ENCODE measurements around the gene ANGPT4.
"Not testable (repeated sequence)": the region's sequence is repeated elsewhere in the genome, so short reads cannot be mapped to it uniquely, and the experiment has no call there.

ANGPT4 gene

DNA sequence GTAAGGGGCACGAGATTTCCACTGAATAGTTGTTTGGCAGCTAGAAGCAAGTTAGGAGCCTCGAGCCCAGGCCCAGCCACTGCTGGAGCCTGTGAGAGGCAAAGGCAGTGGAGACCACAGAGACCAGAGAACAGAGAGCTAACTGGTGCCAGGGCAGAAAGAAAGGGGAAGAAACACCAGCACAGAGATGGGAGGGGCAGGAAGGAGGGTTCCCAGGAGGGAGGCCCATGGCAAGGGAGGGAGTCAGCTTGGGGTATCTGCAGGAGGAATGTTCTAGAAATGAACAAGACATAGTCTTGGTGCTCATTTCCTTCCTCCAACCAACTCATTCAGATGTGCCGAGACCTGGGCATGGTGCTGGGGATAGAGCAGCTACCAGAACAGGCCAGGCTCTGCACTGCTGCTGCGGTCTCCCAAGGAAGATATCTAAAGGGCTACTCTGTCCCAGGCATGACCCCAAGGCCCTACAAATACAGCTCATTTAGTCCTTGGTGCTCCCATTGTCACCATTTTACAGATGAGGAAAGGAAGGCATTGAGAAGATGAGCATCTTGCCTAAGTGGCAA is 10.7 kb downstream of the ANGPT4 start:
- peak; percentile 37 for DNase-seq

DNA sequence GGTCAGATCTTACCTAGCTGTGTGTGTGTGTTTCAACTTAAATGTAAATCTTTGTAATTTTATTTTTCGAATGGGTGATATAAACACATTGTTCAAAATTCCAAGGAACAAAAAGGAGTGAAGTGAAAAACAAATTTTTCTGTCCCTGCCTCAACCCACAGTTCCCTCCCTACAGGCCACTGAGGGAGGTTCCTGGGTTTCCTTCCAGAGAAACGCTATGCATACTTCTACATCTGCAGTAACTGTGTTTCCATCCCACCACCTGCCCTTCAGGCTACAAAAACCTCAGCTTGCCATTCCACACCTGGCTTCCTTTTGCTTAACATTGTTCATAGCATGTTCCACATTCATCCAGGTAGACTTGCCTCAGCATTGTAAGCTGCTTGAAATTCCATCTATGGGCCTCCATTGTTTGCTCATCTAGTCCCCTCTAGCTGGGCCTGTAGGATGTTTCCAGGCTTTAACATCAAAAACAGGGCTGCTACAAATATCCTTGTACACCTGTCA is 12.0 kb downstream of the ANGPT4 start:
- DNase-seq: no peak

DNA sequence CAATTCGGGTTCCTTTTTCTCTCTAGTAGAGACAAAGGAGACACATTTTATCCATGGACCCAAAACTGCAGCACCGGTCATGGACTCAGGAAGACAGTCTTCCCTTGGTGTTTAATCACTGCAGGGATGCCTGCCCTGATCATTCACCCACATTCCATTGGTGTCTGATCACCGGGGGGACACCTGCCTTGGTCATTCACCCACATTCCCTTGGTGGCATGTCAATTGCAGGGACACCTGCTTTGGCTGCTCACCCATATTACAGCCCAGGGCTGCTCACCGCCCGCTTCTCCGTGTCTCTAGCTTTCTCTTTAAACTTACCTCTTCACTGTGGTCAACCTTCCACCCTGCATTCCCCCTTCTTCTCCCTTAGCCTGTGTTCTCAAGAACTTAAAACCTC is 18.7 kb downstream of the ANGPT4 start:
- not testable (repeated sequence) for DNase-seq

DNA sequence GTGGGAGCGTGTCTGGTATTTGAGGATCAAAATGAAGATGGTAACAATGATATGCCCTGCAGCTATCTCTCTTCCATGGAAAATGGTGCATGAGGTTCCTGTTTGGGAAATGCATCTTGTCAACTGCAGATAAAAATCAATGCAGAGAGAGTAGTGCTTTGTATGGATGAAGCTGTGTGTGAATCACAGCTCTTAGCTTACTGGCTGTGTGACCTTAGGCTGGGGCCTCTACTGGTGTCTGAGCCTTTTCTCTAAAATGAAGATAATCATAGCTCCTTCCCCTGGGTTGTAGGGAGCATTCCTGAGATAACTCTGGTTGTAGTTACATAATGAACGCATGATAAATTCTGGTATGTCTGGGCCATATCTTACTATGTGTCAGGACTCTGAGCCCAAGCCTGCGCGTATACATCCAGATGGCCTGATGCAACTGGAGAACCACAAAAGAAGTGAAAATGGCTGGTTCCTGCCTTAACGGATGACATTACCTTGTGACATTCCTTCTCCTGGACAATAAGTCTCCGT is 19.6 kb downstream of the ANGPT4 start:
- DNase-seq: no peak

DNA sequence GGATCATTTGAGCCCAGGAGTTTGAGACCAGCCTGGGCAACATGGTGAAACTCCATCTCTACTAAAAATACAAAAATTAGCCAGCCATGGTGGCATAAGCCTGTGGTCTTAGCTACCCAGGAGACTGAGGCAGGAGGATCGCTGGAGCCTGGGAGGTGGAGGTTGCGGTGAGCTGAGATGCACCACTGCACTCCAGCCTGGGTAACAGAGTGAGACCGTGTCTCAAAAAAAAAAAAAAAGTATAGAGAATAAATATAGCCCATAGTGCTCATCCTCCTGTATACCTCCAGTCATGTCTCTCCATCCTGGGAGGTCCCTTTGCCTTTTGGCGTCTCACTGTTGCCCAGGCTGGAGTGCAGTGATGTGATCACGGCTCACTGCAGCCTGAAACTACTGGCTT is 23.8 kb downstream of the ANGPT4 start:
- not testable (repeated sequence) for DNase-seq

DNA sequence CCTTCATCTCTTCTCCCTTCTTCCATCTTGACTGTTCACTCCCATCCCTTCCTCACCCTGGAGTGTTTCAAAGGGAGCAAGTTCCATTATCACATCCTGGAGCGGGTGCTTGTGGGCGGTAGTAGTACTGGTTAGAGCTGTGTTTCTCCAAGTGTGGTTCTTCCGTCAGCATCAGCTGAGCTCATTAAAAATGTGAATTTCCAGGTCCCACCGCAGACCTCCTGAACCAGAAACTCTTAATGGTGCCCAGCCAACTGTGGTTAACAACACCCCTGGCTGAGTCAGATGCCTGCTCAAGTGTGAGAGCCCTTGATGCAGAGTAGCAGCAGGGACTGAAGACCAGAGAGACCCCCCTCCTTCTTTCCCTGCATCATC is 24.4 kb downstream of the ANGPT4 start:
- no peak for DNase-seq

DNA sequence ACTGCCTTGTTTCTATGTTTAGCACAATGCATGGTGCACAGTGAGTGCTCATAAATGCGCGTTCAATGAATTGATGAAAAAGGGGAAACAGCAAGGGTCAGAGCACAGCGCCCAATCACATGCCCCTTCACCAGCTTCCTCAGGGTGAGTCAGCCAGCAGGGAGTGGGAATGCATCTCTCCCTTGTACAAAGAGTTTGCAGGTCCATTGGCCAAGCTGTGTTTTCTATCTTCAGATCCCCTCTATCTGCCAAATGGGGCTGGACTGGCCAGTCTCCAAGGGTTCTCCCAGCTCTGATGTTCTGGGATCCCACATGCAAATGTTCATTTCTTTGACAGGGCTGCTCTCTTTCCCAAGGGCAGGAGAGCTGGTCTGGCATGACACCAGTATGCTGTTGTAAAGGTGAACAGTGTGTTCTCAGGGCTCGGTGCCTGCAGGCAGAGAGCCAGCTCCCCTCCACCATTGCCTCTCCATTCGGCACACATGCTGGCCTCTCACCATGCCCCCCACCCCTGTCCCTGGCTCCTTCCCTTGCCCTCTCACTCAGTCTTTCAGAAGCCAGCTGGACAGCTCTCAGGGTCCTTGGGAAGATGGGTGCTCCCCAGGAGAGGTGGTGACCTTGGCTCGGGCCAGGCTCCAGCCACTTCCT is 25.0 kb downstream of the ANGPT4 start:
- peak; percentile 51 for DNase-seq

DNA sequence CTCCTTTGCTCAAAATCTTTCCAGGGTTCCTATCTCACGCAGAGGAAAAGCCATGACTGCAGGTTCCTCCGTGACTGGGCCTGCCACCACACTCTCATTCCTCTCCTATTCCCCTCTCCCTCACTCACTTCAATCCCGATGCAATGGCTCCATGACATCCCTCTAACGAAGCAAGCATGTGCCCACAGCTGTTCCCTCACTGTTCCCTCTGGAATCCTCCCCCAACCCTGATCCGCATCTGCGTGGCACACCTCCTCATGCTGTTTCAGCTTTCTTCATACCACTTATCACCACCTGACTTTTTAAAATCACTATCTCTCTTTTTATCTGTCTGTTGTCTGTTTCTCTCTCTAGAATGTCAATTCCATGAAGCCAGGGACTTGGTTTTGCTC is 25.5 kb downstream of the ANGPT4 start:
- DNase-seq: no peak

DNA sequence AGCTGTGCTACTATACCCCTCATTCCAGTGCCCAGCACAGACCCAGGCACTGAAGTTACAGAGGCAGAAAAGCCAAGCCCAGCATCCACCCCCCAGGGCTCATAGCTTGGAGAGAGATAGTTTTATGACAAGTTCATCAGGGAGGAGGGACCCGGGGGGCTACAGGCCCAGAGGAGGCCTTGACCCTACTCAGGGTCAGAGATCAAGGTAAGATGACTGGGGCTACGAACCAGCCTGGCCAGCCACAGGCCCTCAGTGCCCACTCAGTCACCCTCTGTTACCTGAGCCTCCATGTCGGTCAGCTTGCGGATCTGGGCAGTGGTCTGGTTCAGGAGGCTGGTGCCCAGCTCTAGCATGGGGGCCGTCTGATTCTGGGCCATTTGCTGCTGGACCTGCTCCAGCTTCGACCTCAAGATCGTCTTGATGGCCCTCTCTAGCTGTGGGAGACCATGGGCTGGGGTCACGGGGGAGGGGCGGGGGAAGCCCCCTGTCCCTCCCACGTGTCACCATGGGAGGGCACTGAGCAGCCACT is 26.1 kb downstream of the ANGPT4 start:
- no peak for DNase-seq

DNA sequence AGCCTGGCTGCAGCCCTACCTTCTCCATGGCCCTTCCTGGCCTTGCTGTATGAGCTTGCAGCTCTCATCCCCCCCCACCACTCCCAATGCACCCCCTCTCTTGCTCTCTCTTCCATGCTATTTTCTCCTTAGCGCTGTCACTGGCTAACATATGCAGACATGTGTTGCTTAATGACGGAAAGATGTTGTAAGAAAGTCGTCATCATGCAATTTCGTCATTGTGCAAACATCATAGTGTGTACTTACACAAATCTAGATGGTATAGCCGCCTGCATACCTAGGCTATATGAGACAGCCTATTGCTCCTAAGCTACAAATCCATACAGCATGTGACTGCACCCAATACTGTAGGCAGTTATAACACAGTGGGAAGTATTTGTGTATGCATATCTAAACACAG is 27.0 kb downstream of the ANGPT4 start:
- DNase-seq: peak; percentile 43

DNA sequence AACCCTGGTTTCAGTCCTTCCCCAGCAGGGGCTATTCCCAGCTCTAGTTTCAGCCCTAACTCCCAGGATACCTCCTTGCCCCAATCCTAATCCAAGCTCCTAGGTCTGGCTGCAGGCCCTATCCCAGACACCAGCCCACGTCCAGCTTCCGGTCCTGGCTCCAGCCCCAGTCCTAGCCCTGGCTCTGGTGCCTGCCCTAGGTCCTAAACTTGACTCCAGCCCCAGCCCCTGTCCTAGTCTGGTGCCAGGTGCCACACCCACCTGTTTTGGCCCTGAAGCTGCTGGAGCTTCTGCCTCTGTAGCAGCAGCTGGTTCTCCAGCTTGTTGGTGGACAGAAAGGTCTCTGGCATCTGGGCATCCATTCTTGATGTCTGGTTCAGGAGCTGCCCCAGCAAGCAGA is 28.1 kb downstream of the ANGPT4 start:
- DNase-seq: no peak

DNA sequence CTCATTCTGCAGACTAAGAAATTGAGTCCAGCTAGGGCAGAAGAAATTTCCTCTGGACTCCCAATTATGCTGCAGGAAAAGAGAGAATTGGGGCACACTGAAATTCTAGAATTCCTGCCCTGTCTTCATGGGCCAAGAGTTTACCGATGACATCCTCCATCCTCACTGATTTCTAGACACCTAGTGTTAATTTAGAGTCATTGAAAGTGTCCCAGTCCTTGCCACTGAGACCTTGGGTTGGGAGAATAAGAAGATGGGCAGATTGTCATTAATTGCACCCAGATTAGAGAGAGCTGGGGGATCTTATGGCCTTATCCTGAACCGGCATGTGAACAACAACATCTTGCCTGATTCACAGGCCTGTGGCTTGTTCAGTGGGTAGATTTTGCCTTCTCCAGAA is 29.0 kb downstream of the ANGPT4 start:
- DNase-seq: no peak

DNA sequence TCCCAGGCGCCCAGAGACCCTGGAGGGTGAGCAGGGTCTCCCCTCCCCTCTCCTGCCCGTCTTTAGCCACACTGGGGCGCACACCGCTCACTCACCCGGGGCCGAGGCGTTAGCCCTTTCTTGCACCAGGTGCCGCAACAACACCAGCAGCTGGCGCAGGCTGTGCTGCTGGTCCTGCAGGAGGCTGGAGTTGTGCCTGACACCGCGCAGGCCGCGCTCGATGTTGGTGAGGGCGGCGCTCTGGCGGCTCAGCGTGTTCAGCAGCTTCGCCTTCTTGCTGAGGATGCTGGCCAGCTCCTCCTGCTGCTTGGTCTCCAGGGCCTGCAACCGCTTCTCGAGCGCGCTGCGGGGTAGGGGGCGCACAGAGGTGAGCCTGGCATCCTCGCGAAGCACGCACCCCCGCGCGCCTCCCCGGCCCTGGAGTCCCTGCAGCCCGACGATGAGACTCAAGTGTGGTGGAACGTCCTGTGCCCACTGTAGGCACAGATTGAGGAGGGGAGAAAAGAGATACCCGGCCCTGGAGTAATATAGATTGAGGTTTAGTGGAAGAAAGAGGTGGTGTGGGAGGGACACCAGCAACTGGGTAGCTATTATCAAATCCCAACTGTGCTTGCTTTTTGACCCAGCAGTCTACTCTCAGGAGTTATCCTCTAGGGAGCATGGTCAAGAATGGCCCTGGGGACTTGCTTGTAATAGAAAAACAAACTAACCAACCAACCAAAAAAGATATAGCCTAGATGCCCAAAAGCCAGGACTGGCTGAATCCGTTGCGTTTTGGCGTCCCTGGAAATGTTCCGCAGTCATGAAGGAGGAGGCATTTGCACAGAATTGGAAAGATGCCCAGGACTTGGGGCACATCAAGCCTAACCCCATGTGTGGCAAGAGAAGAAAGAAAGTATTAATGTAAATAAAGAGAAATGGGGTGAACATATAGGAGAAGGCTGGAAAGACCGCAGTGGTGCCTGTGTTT is 30.9 kb downstream of the ANGPT4 start:
- no peak for DNase-seq

DNA sequence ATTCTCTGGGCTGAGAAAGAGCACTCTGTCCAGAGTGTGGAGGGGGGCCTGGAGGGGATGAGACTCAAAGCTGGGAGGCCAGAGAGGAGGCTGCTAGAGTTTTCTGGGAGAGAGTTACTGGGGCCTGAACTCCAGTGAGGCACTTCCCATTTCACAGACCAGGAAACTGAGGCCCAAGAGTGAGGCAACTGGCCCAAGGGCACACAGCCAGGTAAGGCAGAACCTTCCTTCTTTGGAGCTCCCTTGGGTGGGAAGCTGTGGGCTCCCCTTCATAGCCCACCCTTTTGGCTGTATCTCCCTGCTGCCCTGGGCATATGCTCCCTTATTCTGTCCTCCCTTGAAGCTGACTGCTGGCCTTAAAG is 34.4 kb downstream of the ANGPT4 start:
- no peak for DNase-seq

DNA sequence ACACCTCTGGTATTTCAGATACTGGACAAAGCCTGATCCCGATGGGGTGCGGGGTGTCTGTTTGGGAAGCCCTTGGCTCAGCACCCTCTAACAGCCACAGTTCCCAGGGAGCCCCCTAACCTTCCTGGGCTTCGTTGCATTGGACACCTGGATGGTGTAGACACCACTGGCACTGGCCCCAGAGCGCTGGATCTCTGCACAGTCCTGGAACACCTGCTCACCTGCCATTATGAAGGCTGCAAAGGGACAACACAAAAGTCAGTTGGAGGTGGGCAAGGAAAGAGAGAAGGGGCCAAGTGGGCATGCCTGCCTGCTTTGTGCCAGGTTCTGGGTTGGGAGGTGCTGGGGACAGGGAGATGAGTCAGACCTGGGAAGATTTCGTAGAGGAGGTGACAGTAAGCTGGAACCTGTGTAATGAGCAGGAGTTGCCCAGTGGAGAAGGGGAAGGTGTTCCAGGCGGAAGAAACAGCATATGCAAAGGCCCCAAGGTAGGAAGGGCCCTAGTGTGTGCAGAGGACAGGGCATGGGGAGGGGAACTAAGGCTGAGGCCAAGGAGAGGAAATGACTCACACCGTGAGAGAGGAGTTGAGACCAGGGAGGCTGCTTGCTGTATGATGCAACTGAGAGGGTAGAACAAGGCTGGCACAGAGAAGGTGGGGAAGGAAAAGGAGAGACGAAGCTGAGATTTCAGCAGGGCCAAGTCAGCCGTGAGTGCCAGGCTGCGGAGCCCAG is 34.9 kb downstream of the ANGPT4 start:
- DNase-seq: peak; percentile 78

DNA sequence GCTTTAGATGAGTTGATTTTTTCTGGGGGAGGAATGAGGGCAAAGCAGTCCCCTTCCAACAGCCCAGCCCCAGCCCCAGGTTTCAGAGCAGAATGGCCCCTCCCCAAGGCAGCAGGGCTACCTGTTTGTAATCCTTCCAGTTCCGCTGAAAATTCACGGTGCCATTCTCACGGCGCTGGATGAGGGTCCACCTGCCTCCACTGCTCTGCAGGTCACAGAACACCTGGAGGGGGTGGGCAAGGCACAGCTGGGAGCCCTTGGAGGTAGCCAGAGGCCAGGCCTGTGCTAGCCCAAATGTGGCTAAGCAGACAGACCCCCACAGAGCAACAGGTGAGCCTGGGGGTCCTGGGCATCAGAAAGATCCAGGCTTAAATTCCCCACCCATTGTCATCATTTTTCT is 36.5 kb downstream of the ANGPT4 start:
- no peak for DNase-seq

DNA sequence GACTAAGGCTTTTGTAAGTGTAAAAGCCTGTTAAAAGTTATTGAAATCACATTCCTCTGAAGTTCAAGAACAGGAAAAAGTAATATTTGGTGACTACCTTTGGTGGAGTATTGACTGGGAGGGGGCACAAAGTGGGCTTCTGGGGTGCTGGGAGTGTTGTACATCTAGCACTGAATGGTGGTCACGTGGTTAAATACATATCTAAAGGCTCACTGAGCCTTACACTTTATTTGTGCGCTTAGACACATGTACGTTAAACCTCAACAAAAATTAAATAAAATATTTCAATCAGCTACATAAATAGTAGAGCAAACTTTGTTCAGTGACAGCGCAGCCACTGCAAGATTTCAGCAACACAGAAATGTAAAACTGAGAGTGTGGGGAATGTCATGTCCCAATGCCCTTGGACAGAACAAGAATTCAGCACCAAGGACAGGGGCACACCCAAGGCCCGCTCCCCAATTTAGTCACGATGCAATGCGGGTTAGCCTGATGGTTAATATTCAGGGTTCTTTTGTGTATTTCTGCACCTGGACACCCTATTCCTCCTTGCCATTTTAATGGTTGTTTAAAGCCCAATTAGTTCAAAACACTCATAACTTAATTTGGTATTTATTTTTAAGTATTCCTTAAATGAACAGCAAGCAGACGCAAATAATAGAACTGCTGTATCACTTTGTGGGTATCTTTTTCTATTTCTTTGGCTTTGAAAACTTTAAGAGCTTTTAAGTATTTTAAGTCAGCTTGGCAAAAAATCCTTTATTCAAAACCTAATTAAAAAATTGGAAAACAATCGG is 37.4 kb downstream of the ANGPT4 start:
- DNase-seq: peak; percentile 16

DNA sequence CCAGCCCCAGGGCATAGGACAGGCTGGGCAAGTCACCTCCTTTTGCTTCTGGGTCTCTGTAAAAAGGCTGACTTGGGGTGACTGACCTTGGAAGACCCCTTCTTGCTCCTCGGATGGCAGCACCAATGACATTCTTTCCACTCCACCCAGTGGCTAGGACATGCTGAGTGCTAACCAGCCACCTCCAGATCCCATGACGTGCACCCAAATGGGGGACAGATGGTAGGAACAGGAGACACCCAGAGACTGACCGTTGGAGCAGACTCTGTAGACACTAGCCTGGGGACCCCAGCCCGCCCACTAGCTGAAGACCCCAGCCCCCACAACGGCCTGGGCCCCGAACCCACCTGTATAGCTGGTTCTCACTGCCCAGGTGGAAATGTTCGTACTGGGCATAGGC is 38.3 kb downstream of the ANGPT4 start:
- no peak for DNase-seq

DNA sequence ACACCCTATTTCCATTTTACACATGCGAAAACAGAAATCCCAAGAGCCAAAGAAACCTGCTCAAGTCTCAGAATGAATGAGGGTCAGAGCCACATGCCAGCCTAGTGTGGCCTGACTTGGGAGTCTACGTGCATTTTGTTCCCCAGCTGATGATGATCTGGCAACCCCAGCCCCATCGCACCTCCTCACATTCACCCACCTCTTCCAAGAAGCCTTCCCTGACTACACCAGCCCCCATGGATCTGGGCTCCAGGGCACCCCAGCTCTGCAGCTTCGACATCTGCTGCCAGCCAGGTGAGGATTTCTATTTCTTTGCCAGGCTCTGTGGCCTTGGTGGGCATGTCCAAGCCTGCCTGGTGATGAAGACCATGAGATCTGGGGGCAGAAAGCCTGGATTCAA is 41.0 kb downstream of the ANGPT4 start:
- DNase-seq: no peak

DNA sequence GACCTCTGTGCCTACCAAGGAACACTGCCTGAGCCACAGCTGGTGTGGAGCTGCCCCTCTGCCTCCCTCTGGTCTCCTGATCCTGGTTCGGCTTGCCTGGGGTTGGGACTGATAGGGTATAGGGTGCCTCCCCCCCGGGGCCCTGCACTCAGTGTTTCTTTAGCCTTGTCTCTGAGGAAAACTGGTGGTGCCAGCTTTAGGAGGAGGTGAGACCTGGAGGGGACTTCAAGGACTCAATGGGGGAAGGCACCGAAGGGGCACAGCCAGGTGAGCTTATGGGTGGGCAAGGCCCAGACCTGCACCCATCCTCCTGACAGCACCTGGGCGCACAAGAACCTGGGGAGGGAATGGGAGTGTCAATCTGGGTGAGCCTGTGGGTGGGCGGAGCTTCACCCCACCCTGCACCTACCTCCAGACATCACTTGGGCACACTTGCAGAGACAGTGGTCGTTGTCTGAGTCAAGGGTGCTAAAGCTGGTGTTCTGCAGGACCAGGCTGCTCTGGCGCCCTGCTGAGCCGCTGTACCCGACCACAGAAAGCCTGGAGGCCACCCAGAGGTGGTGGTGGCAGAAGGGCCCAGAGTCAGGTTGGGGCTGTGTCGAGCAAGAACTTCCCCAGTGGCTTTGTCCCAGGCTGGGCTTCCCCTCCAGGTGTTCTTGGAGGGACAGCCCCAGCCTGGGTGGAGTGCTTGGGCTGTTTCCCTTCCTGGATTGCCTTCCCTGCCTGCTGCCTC is 42.1 kb downstream of the ANGPT4 start:
- no peak for DNase-seq

DNA sequence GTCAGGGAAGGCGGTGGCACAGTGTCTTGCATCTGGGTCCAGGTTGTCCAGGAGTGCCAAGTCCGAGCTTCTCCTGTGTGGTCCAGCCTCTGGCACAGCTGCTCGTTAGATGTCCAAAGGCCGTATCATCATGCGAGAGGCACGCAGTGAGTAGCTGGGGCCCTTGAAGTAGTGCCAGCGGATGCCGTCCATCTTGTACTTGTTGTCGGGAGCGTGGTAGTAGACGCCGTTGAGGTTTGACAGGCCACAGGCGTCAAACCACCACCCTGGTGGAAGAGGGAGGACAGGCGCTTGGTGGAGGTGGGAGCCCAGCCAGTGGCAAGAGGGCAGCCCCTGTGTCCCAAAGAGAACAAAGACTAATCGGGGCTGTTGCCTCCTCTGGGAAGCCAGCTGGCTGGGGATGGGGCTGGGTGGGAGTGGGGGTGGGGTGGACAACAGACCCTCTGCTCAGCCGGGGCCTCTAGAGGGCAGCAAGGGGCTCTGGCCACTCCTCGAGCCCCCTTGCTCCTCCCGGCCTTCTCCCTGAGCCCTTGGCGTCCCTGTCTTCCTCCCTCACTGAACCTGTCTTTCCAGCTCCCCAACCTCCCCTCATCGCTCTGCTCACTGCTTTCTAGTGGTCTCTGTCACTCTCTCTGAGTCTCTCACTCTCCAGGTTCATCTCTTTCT is 43.1 kb downstream of the ANGPT4 start:
- no peak for DNase-seq
